SK-N-SH (cell line): Measurements from ENCODE around the gene RIN3.

Source experiments
- FOSL2 ChIP-seq: IDR thresholded peaks from 2 replicates; pipeline ENCODE4 v1.4.0; 2012; ENCODE audit warnings: low read depth, mild to moderate bottlenecking, moderate library complexity, borderline replicate concordance
- FOXM1 ChIP-seq: IDR thresholded peaks from 2 replicates; pipeline ENCODE4 v1.4.0; 2012; ENCODE audit warnings: low read depth, mild to moderate bottlenecking
- GABPA ChIP-seq: IDR thresholded peaks from 2 replicates; pipeline ENCODE4 v1.4.0; 2012; ENCODE audit warnings: low read depth, mild to moderate bottlenecking
- GATA2 ChIP-seq: sonication (generic); formaldehyde crosslinking; IDR thresholded peaks from 2 replicates; pipeline ENCODE4 v1.5.0; 2020; ENCODE audit warnings: mild to moderate bottlenecking, missing genetic modification reagents
- JUND ChIP-seq: IDR thresholded peaks from 2 replicates; pipeline ENCODE4 v1.4.0; 2012
- MXI1 ChIP-seq: IDR thresholded peaks from 2 replicates; pipeline ENCODE4 v1.6.1; 2012; ENCODE audit warnings: mild to moderate bottlenecking, low read depth, low read length, improper control_type of control experiment
- RAD21 ChIP-seq: IDR thresholded peaks from 2 replicates; pipeline ENCODE4 v1.6.1; 2012; ENCODE audit warnings: mild to moderate bottlenecking, low read length
- RXRA ChIP-seq: IDR thresholded peaks from 2 replicates; pipeline ENCODE4 v1.4.0; 2012; ENCODE audit warnings: low read depth, mild to moderate bottlenecking, borderline replicate concordance
- TAF1 ChIP-seq: IDR thresholded peaks from 2 replicates; pipeline ENCODE4 v1.6.1; 2012; ENCODE audit warnings: low read depth, mild to moderate bottlenecking, low read length, moderate library complexity, borderline replicate concordance
- TEAD4 ChIP-seq: IDR thresholded peaks from 2 replicates; pipeline ENCODE4 v1.4.0; 2012; ENCODE audit warnings: mild to moderate bottlenecking, borderline replicate concordance; ENCODE audit not compliant: insufficient read depth
- YY1 ChIP-seq: IDR thresholded peaks from 2 replicates; pipeline ENCODE4 v1.4.0; 2012; ENCODE audit warnings: low read depth, mild to moderate bottlenecking
- TF ChIP-seq, protein P1 (sequence below): fragments of 200-600 bp; sonication (generic); IDR thresholded peaks from 2 replicates; pipeline ENCODE4 v1.6.1; 2017; ENCODE audit warnings: antibody characterized with exemption, mild to moderate bottlenecking, moderate library complexity
- TF ChIP-seq, protein P2 (sequence below): IDR thresholded peaks from 2 replicates; pipeline ENCODE4 v1.6.1; 2012; ENCODE audit warnings: mild to moderate bottlenecking, low read depth, low read length, moderate library complexity

DNA sequence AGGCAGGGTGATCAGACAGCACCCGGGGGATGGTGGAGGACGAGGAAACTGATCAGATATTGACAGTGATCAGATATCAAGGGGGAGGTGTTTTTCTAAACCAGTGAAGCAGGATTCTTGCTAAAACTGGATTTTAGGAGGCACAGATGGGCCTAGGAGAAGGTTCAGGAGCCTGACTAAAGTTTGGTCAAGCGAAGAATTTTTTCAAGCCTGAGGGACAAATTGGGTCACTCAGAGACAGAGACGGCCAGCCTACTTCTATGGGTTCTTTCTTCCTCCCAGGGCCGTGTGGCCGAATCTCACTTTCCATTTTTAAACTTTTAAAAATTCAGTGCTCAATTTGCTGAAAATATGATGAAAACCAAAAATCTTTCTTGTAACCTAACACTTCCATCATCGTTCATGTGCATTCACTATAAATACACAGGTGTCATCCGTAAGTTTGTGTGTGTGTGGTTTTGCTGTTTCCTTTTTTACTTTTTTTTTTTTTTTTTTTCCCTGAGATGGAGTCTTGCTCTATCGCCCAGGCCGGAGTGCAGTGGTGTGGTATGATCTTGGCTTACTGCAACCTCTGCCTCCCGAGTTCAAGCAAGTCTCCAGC lies 68.5 kb downstream of the RIN3 start:
- TF ChIP-seq JUND (no peak), GABPA (no peak), YY1 (no peak), RXRA (no peak), FOXM1 (no peak), TAF1 (no peak), TEAD4 (no peak), RAD21 (no peak), FOSL2 (no peak), GATA2 (CRISPR knock-in tag) (no peak), MXI1 (no peak)
- TF ChIP-seq, protein P1, sequence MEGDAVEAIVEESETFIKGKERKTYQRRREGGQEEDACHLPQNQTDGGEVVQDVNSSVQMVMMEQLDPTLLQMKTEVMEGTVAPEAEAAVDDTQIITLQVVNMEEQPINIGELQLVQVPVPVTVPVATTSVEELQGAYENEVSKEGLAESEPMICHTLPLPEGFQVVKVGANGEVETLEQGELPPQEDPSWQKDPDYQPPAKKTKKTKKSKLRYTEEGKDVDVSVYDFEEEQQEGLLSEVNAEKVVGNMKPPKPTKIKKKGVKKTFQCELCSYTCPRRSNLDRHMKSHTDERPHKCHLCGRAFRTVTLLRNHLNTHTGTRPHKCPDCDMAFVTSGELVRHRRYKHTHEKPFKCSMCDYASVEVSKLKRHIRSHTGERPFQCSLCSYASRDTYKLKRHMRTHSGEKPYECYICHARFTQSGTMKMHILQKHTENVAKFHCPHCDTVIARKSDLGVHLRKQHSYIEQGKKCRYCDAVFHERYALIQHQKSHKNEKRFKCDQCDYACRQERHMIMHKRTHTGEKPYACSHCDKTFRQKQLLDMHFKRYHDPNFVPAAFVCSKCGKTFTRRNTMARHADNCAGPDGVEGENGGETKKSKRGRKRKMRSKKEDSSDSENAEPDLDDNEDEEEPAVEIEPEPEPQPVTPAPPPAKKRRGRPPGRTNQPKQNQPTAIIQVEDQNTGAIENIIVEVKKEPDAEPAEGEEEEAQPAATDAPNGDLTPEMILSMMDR = no peak
- TF ChIP-seq, protein P2, sequence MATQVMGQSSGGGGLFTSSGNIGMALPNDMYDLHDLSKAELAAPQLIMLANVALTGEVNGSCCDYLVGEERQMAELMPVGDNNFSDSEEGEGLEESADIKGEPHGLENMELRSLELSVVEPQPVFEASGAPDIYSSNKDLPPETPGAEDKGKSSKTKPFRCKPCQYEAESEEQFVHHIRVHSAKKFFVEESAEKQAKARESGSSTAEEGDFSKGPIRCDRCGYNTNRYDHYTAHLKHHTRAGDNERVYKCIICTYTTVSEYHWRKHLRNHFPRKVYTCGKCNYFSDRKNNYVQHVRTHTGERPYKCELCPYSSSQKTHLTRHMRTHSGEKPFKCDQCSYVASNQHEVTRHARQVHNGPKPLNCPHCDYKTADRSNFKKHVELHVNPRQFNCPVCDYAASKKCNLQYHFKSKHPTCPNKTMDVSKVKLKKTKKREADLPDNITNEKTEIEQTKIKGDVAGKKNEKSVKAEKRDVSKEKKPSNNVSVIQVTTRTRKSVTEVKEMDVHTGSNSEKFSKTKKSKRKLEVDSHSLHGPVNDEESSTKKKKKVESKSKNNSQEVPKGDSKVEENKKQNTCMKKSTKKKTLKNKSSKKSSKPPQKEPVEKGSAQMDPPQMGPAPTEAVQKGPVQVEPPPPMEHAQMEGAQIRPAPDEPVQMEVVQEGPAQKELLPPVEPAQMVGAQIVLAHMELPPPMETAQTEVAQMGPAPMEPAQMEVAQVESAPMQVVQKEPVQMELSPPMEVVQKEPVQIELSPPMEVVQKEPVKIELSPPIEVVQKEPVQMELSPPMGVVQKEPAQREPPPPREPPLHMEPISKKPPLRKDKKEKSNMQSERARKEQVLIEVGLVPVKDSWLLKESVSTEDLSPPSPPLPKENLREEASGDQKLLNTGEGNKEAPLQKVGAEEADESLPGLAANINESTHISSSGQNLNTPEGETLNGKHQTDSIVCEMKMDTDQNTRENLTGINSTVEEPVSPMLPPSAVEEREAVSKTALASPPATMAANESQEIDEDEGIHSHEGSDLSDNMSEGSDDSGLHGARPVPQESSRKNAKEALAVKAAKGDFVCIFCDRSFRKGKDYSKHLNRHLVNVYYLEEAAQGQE = no peak
